Caco-2 (cell line): ENCODE measurements around the gene TIFAB. TPM values are rescaled to one million over a fixed set of nuclear protein-coding genes. Genes with fewer than 3 reads are reported as not detected.

Source experiments
- BruUV-seq: library from RNA; stranded (reverse); fragments of 400-500 nt; replicated peaks from 2 replicates; lab custom pipeline; 2021; lab: Mats Ljungman, UMichigan
- CTCF ChIA-PET: fragments of 300-600 bp; sonication (Branson Sonifier 250); formaldehyde crosslinking; loops from one replicate; lab custom pipeline; 2022; ENCODE audit warnings: antibody characterized with exemption; lab: Charles Lee
- POLR2A ChIA-PET: fragments of 300-600 bp; sonication (Branson Sonifier 250); formaldehyde crosslinking; loops from one replicate; lab custom pipeline; 2022; ENCODE audit warnings: antibody characterized with exemption; lab: Charles Lee
- DNase-seq, 2 experiments: peaks; one replicate each; pipeline versions ENCODE4 v3.0.0 to v3.0.0-alpha.2; 2020 to 2022
- H3K27me3 ChIP-seq: replicated peaks from 2 replicates; pipeline ENCODE4 v1.6.0; 2011; ENCODE audit warnings: low read length; ENCODE audit not compliant: control insufficient read depth, insufficient read depth
- H3K36me3 ChIP-seq: 2 replicates; pipeline ENCODE4 v1.5.1; 2011; ENCODE audit warnings: low read length; ENCODE audit not compliant: control insufficient read depth, insufficient read depth
- H3K4me1 ChIP-seq: fragments of 250-450 bp; sonication (Bioruptor Pico); 2 replicates; pipeline ENCODE4 v1.5.1; 2020; ENCODE audit warnings: mild to moderate bottlenecking
- H3K4me3 ChIP-seq: 2 replicates; pipeline ENCODE4 v1.5.1; 2011; ENCODE audit warnings: low read depth, mild to moderate bottlenecking, control low read depth, low read length
- H3K9me3 ChIP-seq: fragments of 250-450 bp; sonication (Bioruptor Pico); 2 replicates; pipeline ENCODE4 v1.5.1; 2020; ENCODE audit warnings: mild to moderate bottlenecking, moderate library complexity
- H3K27ac Mint-ChIP-seq: one replicate; pipeline ENCODE4 v1.8.0; 2022; ENCODE audit warnings: mixed read lengths; ENCODE audit not compliant: unreplicated experiment
- H3K27me3 Mint-ChIP-seq: one replicate; pipeline ENCODE4 v1.8.0; 2022; ENCODE audit warnings: mixed read lengths; ENCODE audit not compliant: insufficient read depth, unreplicated experiment
- H3K36me3 Mint-ChIP-seq: one replicate; pipeline ENCODE4 v1.8.0; 2022; ENCODE audit warnings: mild to moderate bottlenecking, mixed read lengths; ENCODE audit not compliant: insufficient read depth, unreplicated experiment
- H3K4me1 Mint-ChIP-seq: one replicate; pipeline ENCODE4 v1.8.0; 2022; ENCODE audit warnings: low read depth, mixed read lengths; ENCODE audit not compliant: unreplicated experiment
- H3K4me3 Mint-ChIP-seq: one replicate; pipeline ENCODE4 v1.8.0; 2022; ENCODE audit warnings: mild to moderate bottlenecking, moderate library complexity, mixed read lengths; ENCODE audit not compliant: unreplicated experiment
- H3K9me3 Mint-ChIP-seq: one replicate; pipeline ENCODE4 v1.8.0; 2022; ENCODE audit warnings: mixed read lengths; ENCODE audit not compliant: unreplicated experiment
- intact Hi-C: fragments of 100-400 bp; cut with micrococcal nuclease; formaldehyde crosslinking; loops from one replicate; pipeline ENCODE4 v1.10.0; 2022; ENCODE audit not compliant: unreplicated experiment
- total RNA-seq: library from RNA; stranded (reverse); gene quantifications from 2 replicates; pipeline ENCODE4 v1.2.3, GENCODE V29; 2022
- TF ChIP-seq, protein P1 (sequence below), 2 experiments: fragments of 200-600 bp in 1 of 2; IDR thresholded peaks; 1 replicate in 1 of 2; 2 replicates in 1 of 2; pipeline versions ENCODE4 v1.5.1 to v1.8.0; 2011 to 2022; ENCODE audit warnings: antibody characterized with exemption in 1 of 2, control low read depth in 1 of 2, inconsistent platforms in 1 of 2, low read depth in 1 of 2, low read length in 1 of 2, mild to moderate bottlenecking in 1 of 2, moderate library complexity in 1 of 2; ENCODE audit not compliant: insufficient read depth in 1 of 2, severe bottlenecking in 1 of 2, unreplicated experiment in 1 of 2

TIFAB gene
- total RNA-seq, 1 experiment from 2014 or later: not detected

DNA sequence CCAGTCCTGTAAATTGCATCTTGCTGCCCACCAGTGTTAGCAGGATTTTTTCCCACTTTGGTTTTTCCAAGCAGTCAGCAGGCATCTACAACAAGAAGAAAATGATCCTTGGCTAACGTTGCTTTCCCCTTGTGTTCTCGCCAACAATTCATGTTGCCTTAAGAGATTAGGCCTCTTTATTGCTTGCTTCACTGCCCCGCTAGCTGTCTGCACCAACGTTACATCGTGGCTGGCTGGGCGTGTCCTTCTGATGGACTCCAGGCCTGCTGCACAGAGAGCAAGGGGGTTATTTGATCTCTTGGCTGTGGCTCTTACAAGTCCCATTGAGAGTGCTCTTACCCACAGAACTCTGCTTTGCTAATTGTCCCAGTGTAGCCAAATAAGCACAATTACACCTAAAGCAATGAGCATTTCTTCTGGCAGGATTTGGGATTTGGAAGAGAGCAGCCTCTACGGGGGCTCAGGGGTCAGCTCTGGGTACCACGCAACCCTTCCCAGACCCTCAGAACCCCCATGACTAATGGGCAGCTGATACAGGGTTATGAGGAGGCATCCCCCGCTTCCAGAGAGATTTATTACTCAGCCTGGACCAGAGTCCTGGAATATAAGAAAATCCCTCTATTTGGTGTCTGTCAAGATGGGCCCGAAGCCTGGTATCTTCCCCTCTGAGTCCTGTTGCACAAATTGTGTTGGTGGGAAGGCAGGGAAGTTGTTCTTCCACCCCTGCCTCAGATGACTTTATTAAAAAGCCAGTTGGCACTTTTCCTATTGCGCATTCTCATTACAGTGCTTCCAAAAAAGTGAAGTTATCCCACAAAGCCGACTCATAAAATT is 22.6 kb downstream of the TIFAB start:
- no peaks in the 10 kb centered on the region for H3K36me3 ChIP-seq
- TF ChIP-seq, protein P1, sequence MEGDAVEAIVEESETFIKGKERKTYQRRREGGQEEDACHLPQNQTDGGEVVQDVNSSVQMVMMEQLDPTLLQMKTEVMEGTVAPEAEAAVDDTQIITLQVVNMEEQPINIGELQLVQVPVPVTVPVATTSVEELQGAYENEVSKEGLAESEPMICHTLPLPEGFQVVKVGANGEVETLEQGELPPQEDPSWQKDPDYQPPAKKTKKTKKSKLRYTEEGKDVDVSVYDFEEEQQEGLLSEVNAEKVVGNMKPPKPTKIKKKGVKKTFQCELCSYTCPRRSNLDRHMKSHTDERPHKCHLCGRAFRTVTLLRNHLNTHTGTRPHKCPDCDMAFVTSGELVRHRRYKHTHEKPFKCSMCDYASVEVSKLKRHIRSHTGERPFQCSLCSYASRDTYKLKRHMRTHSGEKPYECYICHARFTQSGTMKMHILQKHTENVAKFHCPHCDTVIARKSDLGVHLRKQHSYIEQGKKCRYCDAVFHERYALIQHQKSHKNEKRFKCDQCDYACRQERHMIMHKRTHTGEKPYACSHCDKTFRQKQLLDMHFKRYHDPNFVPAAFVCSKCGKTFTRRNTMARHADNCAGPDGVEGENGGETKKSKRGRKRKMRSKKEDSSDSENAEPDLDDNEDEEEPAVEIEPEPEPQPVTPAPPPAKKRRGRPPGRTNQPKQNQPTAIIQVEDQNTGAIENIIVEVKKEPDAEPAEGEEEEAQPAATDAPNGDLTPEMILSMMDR (IDR thresholded peaks at IDR 0.05; ENCODE audit: insufficient read depth in 1 of 2, low read depth in 1 of 2, low read length in 1 of 2, severe bottlenecking in 1 of 2, unreplicated experiment in 1 of 2): no peak
- H3K9me3 Mint-ChIP-seq: peaks cover 14% of the 10 kb centered on the region
- H3K4me3 ChIP-seq: no peak overlapping the region
- H3K27ac Mint-ChIP-seq: no peak overlapping the region
- BruUV-seq: no TSS peak
- no peak overlapping the region for H3K4me3 Mint-ChIP-seq
- POLR2A ChIA-PET: no interaction called here
- no peak for DNase-seq
- intact Hi-C loops: loop anchor here (5.0 kb wide), 1 partner anchor 87 kb away; no protein-coding TSS in a partner anchor
- peaks cover 2% of the 10 kb centered on the region for H3K4me1 Mint-ChIP-seq
- CTCF ChIA-PET: no interaction called here
- H3K27me3 Mint-ChIP-seq: no peaks in the 10 kb centered on the region
- peaks cover 11% of the 10 kb centered on the region for H3K4me1 ChIP-seq
- H3K36me3 Mint-ChIP-seq: no peaks in the 10 kb centered on the region
- H3K27me3 ChIP-seq: no peaks in the 10 kb centered on the region
- peaks cover 10% of the 10 kb centered on the region; the same call in 1 of the 2 replicates for H3K9me3 ChIP-seq

DNA sequence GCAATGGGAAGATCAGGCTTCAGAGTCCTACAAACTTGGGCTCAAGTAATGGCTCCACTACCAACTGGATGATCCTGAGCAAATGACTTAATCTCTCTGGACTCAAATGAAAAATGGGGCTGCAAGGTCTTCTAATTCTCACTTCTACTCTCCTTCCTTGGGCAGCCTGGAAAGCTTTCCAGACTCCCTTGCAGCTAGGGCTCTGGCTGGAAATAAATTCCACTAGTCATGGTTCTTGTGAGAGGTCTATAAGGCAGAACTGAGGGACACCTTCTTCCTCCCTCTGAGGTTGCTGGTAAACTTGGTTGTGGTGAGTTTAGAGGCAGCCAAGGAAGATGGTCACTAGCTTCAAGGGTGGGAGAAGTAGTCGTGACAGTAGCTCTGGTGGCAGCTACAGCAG is 23.6 kb downstream of the TIFAB start:
- H3K27ac Mint-ChIP-seq: no peak overlapping the region
- no peak overlapping the region for H3K4me3 Mint-ChIP-seq
- BruUV-seq: no TSS peak
- H3K27me3 ChIP-seq: no peaks in the 10 kb centered on the region
- TF ChIP-seq, protein P1 (IDR thresholded peaks at IDR 0.05; ENCODE audit: insufficient read depth in 1 of 2, low read depth in 1 of 2, low read length in 1 of 2, severe bottlenecking in 1 of 2, unreplicated experiment in 1 of 2): no peak
- H3K36me3 ChIP-seq: no peaks in the 10 kb centered on the region
- intact Hi-C loops: loop anchor here (5.0 kb wide), 1 partner anchor 86 kb away; no protein-coding TSS in a partner anchor
- H3K27me3 Mint-ChIP-seq: no peaks in the 10 kb centered on the region
- no peaks in the 10 kb centered on the region for H3K36me3 Mint-ChIP-seq
- H3K4me3 ChIP-seq: no peak overlapping the region
- peaks cover 15% of the 10 kb centered on the region for H3K4me1 ChIP-seq
- ChIA-PET CTCF (interaction anchor here (1.0 kb wide), 1 partner anchor 125 kb away, joined by 3 read pairs; no protein-coding TSS in a partner anchor), POLR2A (no interaction called here)
- H3K4me1 Mint-ChIP-seq: peaks cover 7% of the 10 kb centered on the region
- DNase-seq: no peak
- H3K9me3 Mint-ChIP-seq: peaks cover 14% of the 10 kb centered on the region
- H3K9me3 ChIP-seq: peaks cover 10% of the 10 kb centered on the region; the same call in 1 of the 2 replicates

DNA sequence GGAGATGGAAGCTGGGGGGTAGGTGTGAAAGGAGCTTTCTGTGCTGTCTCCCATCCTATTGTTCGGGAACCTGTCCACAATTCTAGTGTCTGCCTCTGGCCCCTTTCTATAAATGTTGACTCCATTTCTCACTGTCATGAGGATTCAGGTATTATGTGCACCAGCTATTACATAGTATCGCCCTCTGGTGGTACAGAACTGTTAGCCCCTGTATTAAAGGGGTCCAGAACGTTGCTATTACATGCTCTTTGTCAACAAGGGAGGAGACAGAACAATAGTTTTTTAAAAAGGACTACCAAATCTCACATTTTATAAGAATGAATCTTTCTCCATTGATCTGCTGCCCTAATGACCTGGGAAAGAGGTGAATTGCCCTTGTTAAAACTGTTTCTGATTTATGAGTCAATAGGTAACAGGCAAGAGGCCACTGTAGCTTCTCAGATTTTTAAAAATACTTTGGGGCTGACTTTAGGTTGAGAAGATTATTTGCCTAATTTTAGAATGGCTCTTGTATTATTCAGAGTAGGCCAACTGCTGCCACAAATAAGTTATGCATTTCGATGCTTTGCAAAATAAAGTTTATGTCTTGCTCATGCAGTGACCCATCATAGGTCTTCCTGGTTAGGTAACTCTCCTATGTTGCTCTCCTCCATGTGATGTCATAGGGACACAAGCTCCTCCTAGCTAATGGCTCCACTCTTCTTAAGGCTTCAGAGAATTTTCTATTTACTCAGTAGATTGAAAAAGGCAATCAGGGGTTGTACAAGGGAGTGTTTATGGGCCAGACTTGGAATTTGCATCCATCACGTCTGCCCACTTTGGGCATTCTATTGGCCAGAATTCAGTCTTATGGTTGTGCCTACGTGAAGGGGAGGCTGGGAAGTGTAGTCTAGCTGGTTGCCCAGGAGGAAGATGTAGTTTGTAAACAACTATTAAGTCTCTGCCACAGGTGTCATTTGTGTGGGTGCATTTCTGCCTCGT is 25.8 kb downstream of the TIFAB start:
- H3K27me3 ChIP-seq: no peaks in the 10 kb centered on the region
- DNase-seq: peak in 1 of 2 experiments; percentile 58
- H3K36me3 ChIP-seq: no peaks in the 10 kb centered on the region
- ChIA-PET POLR2A (no interaction called here), CTCF (interaction anchor here (0.6 to 1.5 kb wide), 8 partner anchors 9 to 326 kb away, joined by 3 to 5 read pairs (median 4); partner anchors contain the start of gene MACROH2A1)
- Mint-ChIP-seq H3K27ac (no peak overlapping the region), H3K27me3 (no peaks in the 10 kb centered on the region), H3K4me3 (no peak overlapping the region), H3K36me3 (peaks cover 5% of the 10 kb centered on the region), H3K4me1 (peaks cover 15% of the 10 kb centered on the region), H3K9me3 (peaks cover 14% of the 10 kb centered on the region)
- H3K4me3 ChIP-seq: no peak overlapping the region
- H3K4me1 ChIP-seq: peaks cover 25% of the 10 kb centered on the region
- peaks cover 10% of the 10 kb centered on the region; the same call in 1 of the 2 replicates for H3K9me3 ChIP-seq
- TF ChIP-seq, protein P1 (IDR thresholded peaks at IDR 0.05; ENCODE audit: insufficient read depth in 1 of 2, low read depth in 1 of 2, low read length in 1 of 2, severe bottlenecking in 1 of 2, unreplicated experiment in 1 of 2): peak; percentile 55 to 82
- intact Hi-C loops: loop anchor here (2.0 to 5.0 kb wide), 2 partner anchors 50 to 84 kb away; no protein-coding TSS in a partner anchor
- no TSS peak for BruUV-seq
